Loucy (cell line): ENCODE results near the gene CTLA4.

Source experiments
- CTCF ChIP-seq: fragments of 200-600 bp; sonication (generic); conservative IDR thresholded peaks from 2 replicates; pipeline ENCODE4 v1.5.1; 2014; ENCODE audit warnings: mild to moderate bottlenecking, antibody characterized with exemption, low read length
- EZH2phosphoT487 ChIP-seq: fragments of 200-600 bp; IDR thresholded peaks from 2 replicates; pipeline ENCODE4 v1.6.1; 2018; ENCODE audit warnings: antibody characterized with exemption, mild to moderate bottlenecking, moderate library complexity, borderline replicate concordance

- TF ChIP-seq CTCF = no peak
- TF ChIP-seq EZH2phosphoT487 = no peak
Measured at GRCh38 chr2:203886661-203887151, 19.1 kb downstream of the CTLA4 start.
